RWPE1 (cell line): ENCODE data around the gene BST2.

ENCODE experiments used
- CTCF ChIA-PET: fragments of 350-600 bp; sonication (Branson Sonifier 250); formaldehyde crosslinking; extraction: SDS; loops from one replicate; lab custom pipeline; 2021; lab: Yijun Ruan, JAX
- POLR2A ChIA-PET: fragments of 400-600 bp; formaldehyde crosslinking; extraction: SDS; loops from one replicate; lab custom pipeline; 2020; ENCODE audit warnings: antibody characterized with exemption; ENCODE audit not compliant: low non-redundant PET; lab: Yijun Ruan, JAX
- DNase-seq: peaks from one replicate; pipeline ENCODE4 v3.0.0; 2012; ENCODE audit warnings: low spot score
- H3K27ac ChIP-seq: fragments of 450-650 bp; 2 replicates; pipeline ENCODE4 v1.5.1; 2017
- TF ChIP-seq, protein P1 (sequence below): fragments of 450-650 bp; conservative IDR thresholded peaks from 2 replicates; pipeline ENCODE4 v1.5.1; 2017; ENCODE audit warnings: low read depth, mild to moderate bottlenecking

The BST2 gene

DNA sequence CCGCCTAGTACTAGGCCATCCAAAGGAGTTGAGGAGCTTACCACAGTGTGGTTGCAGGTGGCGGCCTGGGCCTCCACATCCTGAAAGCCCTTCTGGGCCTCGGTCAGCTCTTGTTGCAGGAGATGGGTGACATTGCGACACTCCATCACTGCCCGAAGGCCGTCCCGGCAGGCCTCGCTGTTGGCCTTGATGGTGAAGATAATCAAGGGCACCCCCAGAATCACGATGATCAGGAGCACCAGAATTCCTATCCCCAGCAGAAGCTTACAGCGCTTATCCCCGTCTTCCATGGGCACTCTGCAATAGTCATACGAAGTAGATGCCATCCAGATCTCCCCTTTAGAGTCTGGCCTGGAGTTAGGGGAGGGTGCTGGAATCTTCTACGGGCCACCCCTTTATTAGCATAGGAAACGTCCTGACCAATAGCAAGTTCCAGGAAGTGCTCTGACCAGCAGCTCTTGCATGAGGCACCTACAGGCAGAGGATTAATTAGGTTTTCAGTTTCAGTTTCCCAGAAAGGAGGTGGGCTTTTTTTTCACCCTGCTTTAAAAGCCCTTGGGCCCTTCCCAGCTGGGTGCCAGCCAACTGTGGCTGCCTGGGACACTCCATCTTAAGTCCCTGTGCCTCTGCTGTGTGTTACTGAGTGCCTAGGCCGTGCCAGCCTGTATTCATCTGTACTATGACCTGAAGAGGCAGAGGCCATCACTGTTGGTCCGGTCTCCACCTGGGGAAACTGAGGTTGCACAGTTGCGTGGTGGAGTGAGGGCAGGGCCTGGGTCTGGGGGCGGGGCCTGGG is at the start of gene BST2:
TSS of gene BST2 (minus strand) at position 381 of the 796 bp plus-strand sequence. CDS start at position 326, 55 bp downstream.
- H3K27ac ChIP-seq = peak within 1 kb of the TSS; percentile 24
- ChIA-PET POLR2A (interaction anchor here (0.9 kb wide), 1 partner anchor 14 kb away, joined by 13 read pairs; the partner anchor contains the start of gene MVB12A), CTCF (interaction anchor here (0.6 kb wide), 1 partner anchor 36 kb away, joined by 3 read pairs; no protein-coding TSS in a partner anchor)
- DNase-seq = peak; percentile 92
- TF ChIP-seq, protein P1, sequence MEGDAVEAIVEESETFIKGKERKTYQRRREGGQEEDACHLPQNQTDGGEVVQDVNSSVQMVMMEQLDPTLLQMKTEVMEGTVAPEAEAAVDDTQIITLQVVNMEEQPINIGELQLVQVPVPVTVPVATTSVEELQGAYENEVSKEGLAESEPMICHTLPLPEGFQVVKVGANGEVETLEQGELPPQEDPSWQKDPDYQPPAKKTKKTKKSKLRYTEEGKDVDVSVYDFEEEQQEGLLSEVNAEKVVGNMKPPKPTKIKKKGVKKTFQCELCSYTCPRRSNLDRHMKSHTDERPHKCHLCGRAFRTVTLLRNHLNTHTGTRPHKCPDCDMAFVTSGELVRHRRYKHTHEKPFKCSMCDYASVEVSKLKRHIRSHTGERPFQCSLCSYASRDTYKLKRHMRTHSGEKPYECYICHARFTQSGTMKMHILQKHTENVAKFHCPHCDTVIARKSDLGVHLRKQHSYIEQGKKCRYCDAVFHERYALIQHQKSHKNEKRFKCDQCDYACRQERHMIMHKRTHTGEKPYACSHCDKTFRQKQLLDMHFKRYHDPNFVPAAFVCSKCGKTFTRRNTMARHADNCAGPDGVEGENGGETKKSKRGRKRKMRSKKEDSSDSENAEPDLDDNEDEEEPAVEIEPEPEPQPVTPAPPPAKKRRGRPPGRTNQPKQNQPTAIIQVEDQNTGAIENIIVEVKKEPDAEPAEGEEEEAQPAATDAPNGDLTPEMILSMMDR = no peak

GRCh38 chr19:17454576-17455071 is 49.2 kb upstream of the BST2 start:
- no peak for DNase-seq
- CTCF ChIA-PET = no interaction called here
- H3K27ac ChIP-seq = no peak overlapping the region
- POLR2A ChIA-PET = interaction anchor here (0.5 kb wide), 1 partner anchor 21 kb away, joined by 4 read pairs; no protein-coding TSS in a partner anchor
- TF ChIP-seq, protein P1 = no peak

GRCh38 chr19:17451820-17452219 is 46.4 kb upstream of the BST2 start:
- ChIA-PET POLR2A (no interaction called here), CTCF (no interaction called here)
- peak overlapping the region; percentile 92 for H3K27ac ChIP-seq
- TF ChIP-seq, protein P1 = no peak
- DNase-seq = no peak

DNA sequence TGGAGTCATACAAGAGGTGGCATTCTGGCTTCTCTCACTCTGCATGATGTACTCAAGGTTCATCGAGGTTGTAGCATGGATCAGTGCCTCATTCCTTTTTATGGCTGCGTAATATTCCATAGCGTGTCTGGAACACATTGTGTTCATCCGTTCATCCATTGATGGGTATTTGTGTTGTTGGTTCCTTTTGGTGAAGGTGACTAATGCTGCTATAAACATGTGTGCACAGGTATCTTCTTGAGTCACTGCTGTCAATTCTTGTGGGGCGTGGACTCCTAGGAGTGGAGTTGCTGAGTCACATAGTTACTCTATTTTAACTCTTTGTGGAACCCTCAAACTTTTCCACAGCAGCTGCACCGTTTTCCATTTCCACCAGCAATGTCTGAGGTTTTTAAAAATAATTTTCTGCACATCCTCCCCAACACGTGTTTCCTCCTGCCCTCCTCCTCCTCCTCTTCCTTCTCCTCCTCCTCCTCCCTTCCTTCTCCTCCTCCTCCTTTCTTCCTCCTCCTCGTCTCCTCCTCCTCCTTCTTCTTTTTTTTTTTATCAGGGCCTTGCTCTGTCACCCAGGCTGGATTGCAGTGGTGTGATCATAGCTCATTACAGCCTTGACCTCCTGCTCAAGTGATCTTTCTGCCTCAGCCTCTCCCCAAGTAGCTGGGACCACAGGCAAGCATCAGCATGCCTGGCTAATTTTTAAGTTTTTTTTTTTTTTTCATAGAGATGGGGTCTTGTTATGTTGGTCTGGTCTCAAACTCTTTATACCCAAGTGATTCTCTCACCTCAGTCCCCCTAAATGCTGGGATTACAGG is 45.0 kb upstream of the BST2 start:
- peak; percentile 90 for DNase-seq
- TF ChIP-seq, protein P1 = no peak
- H3K27ac ChIP-seq = peak overlapping the region; percentile 92
- ChIA-PET POLR2A (no interaction called here), CTCF (interaction anchor here (0.6 to 1.0 kb wide), 4 partner anchors 10 to 177 kb away, joined by 3 read pairs; no protein-coding TSS in a partner anchor)

GRCh38 chr19:17448131-17448967 is 42.9 kb upstream of the BST2 start, which contains the start of gene TMEM221:
Gene TMEM221, minus strand, starts transcription at chr19:17448668. Its CDS starts 206 bp downstream, at chr19:17448462.
- no peak for DNase-seq
- CTCF ChIA-PET = interaction anchor here (0.6 to 0.9 kb wide), 3 partner anchors 10 to 167 kb away, joined by 3 to 6 read pairs (median 5); partner anchors contain the start of gene ANKLE1
- TF ChIP-seq, protein P1 = peak; percentile 71
- peak within 1 kb of the TSS; percentile 27; the same call in 1 of the 2 replicates for H3K27ac ChIP-seq
- POLR2A ChIA-PET = no interaction called here
